HG02642 (cell line): ENCODE data around the gene MLST8.
"Not testable (repeated sequence)": the region's sequence is repeated elsewhere in the genome, so short reads cannot be mapped to it uniquely, and the experiment has no call there.

Experiments used
- ATAC-seq: cut with Tn5 transposase; IDR thresholded peaks from one replicate; pipeline ENCODE4 v1.9.1; 2021; ENCODE audit warnings: mild to moderate bottlenecking; ENCODE audit not compliant: unreplicated experiment, poor library complexity

MLST8 gene

GRCh38 chr16:2238838-2239675, 33.8 kb downstream of the MLST8 start:
- ATAC-seq: no peak

GRCh38 chr16:2240331-2240730, 35.1 kb downstream of the MLST8 start:
- not testable (repeated sequence) for ATAC-seq

- no peak for ATAC-seq
These were observed 37.3 kb downstream of the MLST8 start for GRCh38 chr16:2242598-2242997.

GRCh38 chr16:2243031-2243528, 37.8 kb downstream of the MLST8 start:
- no peak for ATAC-seq

GRCh38 chr16:2243781-2244180, 38.5 kb downstream of the MLST8 start:
- no peak for ATAC-seq

- ATAC-seq: no peak
These were observed 39.0 kb downstream of the MLST8 start for GRCh38 chr16:2244301-2244700.

GRCh38 chr16:2244926-2245795, 39.9 kb downstream of the MLST8 start:
- ATAC-seq: no peak

- no peak for ATAC-seq
These were observed 41.1 kb downstream of the MLST8 start for GRCh38 chr16:2246301-2246885.

- no peak for ATAC-seq
These were observed 45.5 kb downstream of the MLST8 start for GRCh38 chr16:2250652-2251295.

- ATAC-seq: peak; percentile 89
These were observed 46.2 kb downstream of the MLST8 start, which contains the start of gene ECI1 for GRCh38 chr16:2251296-2252111. ECI1 (minus strand) TSS chr16:2251587; CDS start chr16:2251566, 21 bp downstream.

GRCh38 chr16:2252806-2253148, 47.5 kb downstream of the MLST8 start:
- no peak for ATAC-seq

GRCh38 chr16:2253293-2253692, 48.0 kb downstream of the MLST8 start:
- ATAC-seq: no peak

GRCh38 chr16:2256531-2257140, 51.4 kb downstream of the MLST8 start:
- no peak for ATAC-seq

GRCh38 chr16:2257726-2258125, 52.5 kb downstream of the MLST8 start:
- ATAC-seq: no peak

GRCh38 chr16:2258530-2258929, 53.3 kb downstream of the MLST8 start:
- ATAC-seq: not testable (repeated sequence)
